OCI-LY1 (cell line): Measurements from ENCODE around the gene IGFBP7.

Experiments
- CTCF ChIP-seq: fragments of 200-600 bp; sonication (generic), shearing (Covaris generic); IDR thresholded peaks from 2 replicates; pipeline ENCODE4 v1.5.1; 2017; ENCODE audit warnings: mild to moderate bottlenecking, antibody characterized with exemption, low read length, moderate library complexity, mixed read lengths
- EZH2 ChIP-seq: fragments of 200-600 bp; sonication (generic), shearing (Covaris generic); IDR thresholded peaks from 2 replicates; pipeline ENCODE4 v1.8.0; 2017; ENCODE audit warnings: borderline replicate concordance, mixed run types, mild to moderate bottlenecking, antibody characterized with exemption, low read length, moderate library complexity, mixed read lengths

- TF ChIP-seq CTCF (no peak), EZH2 (no peak)
Observed at GRCh38 chr4:56986192-56986591, 124.0 kb downstream of the IGFBP7 start.
